ENCODE measurements around the gene RNF34. TPM values are rescaled to one million over a fixed set of nuclear protein-coding genes. Genes with fewer than 3 reads are reported as not detected.

RNF34 gene
- total RNA-seq, 2 experiments from 2014 or later, result 60.6 to 63.1 TPM

GRCh38 chr12:121405211-121405610, 5.3 kb downstream of the RNF34 start:
- no peaks in the 10 kb centered on the region for H3K27me3 ChIP-seq (ENCODE audit: control insufficient read depth in 1 of 2, insufficient read depth in 2 of 2, low read length in 2 of 2)
- peaks cover 50% of the 10 kb centered on the region for H3K36me3 Mint-ChIP-seq (ENCODE audit: low read depth)
- intact Hi-C loops (cut with DNase I, micrococcal nuclease), result no loop called here
- H3K27me3 Mint-ChIP-seq, result no peaks in the 10 kb centered on the region
- no peak overlapping the region for H3K4me3 Mint-ChIP-seq
- DNase-seq (no peak), ATAC-seq (ENCODE audit: poor library complexity) (no peak)
- H3K27ac ChIP-seq (ENCODE audit: low read depth in 1 of 2, low read length in 2 of 2), result no peak overlapping the region
- TF ChIP-seq CTCF (IDR thresholded peaks at IDR 0.05), result no peak
- peaks cover 48% of the 10 kb centered on the region for H3K36me3 ChIP-seq (ENCODE audit: insufficient read depth, low read length)
- H3K4me1 ChIP-seq (ENCODE audit: insufficient read depth, low read length), result peaks cover 13% of the 10 kb centered on the region
- POLR2A ChIA-PET, result interaction anchor here (0.8 kb wide), 1 partner anchor 1816 kb away, joined by 4 read pairs; no protein-coding TSS in a partner anchor
- no peaks in the 10 kb centered on the region for H3K9me3 Mint-ChIP-seq
- H3K4me1 Mint-ChIP-seq (ENCODE audit: low read depth), result peaks cover 47% of the 10 kb centered on the region
- H3K4me3 ChIP-seq (ENCODE audit: low read length), result no peak overlapping the region
- H3K9me3 ChIP-seq (ENCODE audit: control insufficient read depth in 1 of 2, insufficient read depth in 1 of 2, low read length in 2 of 2), result no peaks in the 10 kb centered on the region
- CTCF ChIA-PET, result interaction anchor here (1.4 kb wide), 1 partner anchor 11 kb away, joined by 3 read pairs; no protein-coding TSS in a partner anchor
- no peak overlapping the region for H3K27ac Mint-ChIP-seq

DNA sequence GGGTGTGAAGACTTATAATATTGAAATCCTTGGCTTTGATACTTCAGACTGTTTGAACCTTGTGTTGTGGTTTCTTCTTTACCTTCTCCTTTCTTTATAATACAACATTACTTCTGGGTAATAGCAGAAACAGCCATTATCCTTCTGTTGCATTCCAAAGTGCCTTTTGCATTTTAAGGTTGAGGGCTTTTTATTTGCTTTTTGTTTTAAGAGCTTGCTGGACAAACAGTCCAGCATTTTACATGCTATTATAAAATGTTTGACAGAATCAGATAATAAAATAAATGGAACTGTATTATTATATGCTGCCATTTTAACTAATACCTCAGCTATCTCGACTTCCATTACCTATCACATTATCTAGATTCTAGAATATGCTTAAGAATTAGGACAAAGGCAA, 14.0 kb downstream of the RNF34 start:
- Histone ChIP-seq H3K9me3 (ENCODE audit: control insufficient read depth in 1 of 2, insufficient read depth in 1 of 2, low read length in 2 of 2) (no peaks in the 10 kb centered on the region), H3K4me3 (ENCODE audit: low read length) (no peak overlapping the region), H3K36me3 (ENCODE audit: insufficient read depth, low read length) (peaks cover 53% of the 10 kb centered on the region), H3K27me3 (ENCODE audit: control insufficient read depth in 1 of 2, insufficient read depth in 2 of 2, low read length in 2 of 2) (no peaks in the 10 kb centered on the region), H3K27ac (ENCODE audit: low read depth in 1 of 2, low read length in 2 of 2) (no peak overlapping the region), H3K4me1 (ENCODE audit: insufficient read depth, low read length) (no peaks in the 10 kb centered on the region)
- ChIA-PET POLR2A (interaction anchor here (1.5 kb wide), 1 partner anchor 14 kb away, joined by 7 read pairs; the partner anchor contains the start of gene RNF34), CTCF (interaction anchor here (1.0 to 1.2 kb wide), 2 partner anchors 11 to 29 kb away, joined by 3 read pairs; no protein-coding TSS in a partner anchor)
- Mint-ChIP-seq H3K4me3 (no peak overlapping the region), H3K36me3 (ENCODE audit: low read depth) (peaks cover 63% of the 10 kb centered on the region), H3K27me3 (no peaks in the 10 kb centered on the region), H3K27ac (no peak overlapping the region), H3K9me3 (no peaks in the 10 kb centered on the region), H3K4me1 (ENCODE audit: low read depth) (peaks cover 43% of the 10 kb centered on the region)
- ATAC-seq (ENCODE audit: poor library complexity), result no peak
- intact Hi-C loops (cut with DNase I, micrococcal nuclease), result no loop called here
- no peak for DNase-seq
- no peak for TF ChIP-seq CTCF (IDR thresholded peaks at IDR 0.05)

- ATAC-seq (ENCODE audit: poor library complexity) (no peak), DNase-seq (no peak)
- TF ChIP-seq CTCF (IDR thresholded peaks at IDR 0.05), result no peak
- no peak overlapping the region for H3K27ac ChIP-seq (ENCODE audit: low read depth in 1 of 2, low read length in 2 of 2)
- Mint-ChIP-seq H3K4me3 (no peak overlapping the region), H3K4me1 (ENCODE audit: low read depth) (peaks cover 31% of the 10 kb centered on the region), H3K36me3 (ENCODE audit: low read depth) (peaks cover 83% of the 10 kb centered on the region), H3K27ac (peak overlapping the region; percentile 74), H3K9me3 (no peaks in the 10 kb centered on the region), H3K27me3 (no peaks in the 10 kb centered on the region)
- H3K9me3 ChIP-seq (ENCODE audit: control insufficient read depth in 1 of 2, insufficient read depth in 1 of 2, low read length in 2 of 2), result no peaks in the 10 kb centered on the region
- peaks cover 82% of the 10 kb centered on the region for H3K36me3 ChIP-seq (ENCODE audit: insufficient read depth, low read length)
- ChIA-PET CTCF (interaction anchor here (1.3 kb wide), 1 partner anchor 16 kb away, joined by 5 read pairs; no protein-coding TSS in a partner anchor), POLR2A (interaction anchor here (2.8 kb wide), 1 partner anchor 17 kb away, joined by 11 read pairs; the partner anchor contains the start of gene RNF34)
- H3K4me3 ChIP-seq (ENCODE audit: low read length), result no peak overlapping the region
- intact Hi-C loops (cut with DNase I, micrococcal nuclease), result no loop called here
- no peaks in the 10 kb centered on the region for H3K27me3 ChIP-seq (ENCODE audit: control insufficient read depth in 1 of 2, insufficient read depth in 2 of 2, low read length in 2 of 2)
- no peaks in the 10 kb centered on the region for H3K4me1 ChIP-seq (ENCODE audit: insufficient read depth, low read length)
These were observed 17.9 kb downstream of the RNF34 start for GRCh38 chr12:121417847-121418246.

Measured in CD4-positive, alpha-beta T cell (primary cell).